Neuronal stem cell (in vitro differentiated cells): Measurements from ENCODE around the gene PCDHA6.

ENCODE experiments used
- DNase-seq: peaks from one replicate; pipeline ENCODE4 v3.0.0-alpha.2; 2013; ENCODE audit warnings: low spot score
- H2AFZ ChIP-seq: one replicate; pipeline ENCODE4 v1.6.1; 2013; ENCODE audit warnings: mild to moderate bottlenecking, low read length, inconsistent platforms
- H2AK5ac ChIP-seq: 2 replicates; pipeline ENCODE4 v1.6.1; 2013; ENCODE audit warnings: low read depth, mild to moderate bottlenecking, inconsistent platforms, low read length, moderate library complexity, mixed read lengths
- H2BK120ac ChIP-seq: 2 replicates; pipeline ENCODE4 v1.6.1; 2013; ENCODE audit warnings: low read depth, mild to moderate bottlenecking, inconsistent platforms, low read length, moderate library complexity, mixed read lengths
- H2BK12ac ChIP-seq: one replicate; pipeline ENCODE4 v1.6.1; 2013; ENCODE audit warnings: low read length, inconsistent platforms
- H2BK15ac ChIP-seq: 2 replicates; pipeline ENCODE4 v1.6.1; 2013; ENCODE audit warnings: mild to moderate bottlenecking, low read length, inconsistent platforms, mixed read lengths
- H2BK5ac ChIP-seq: one replicate; pipeline ENCODE4 v1.6.1; 2013; ENCODE audit warnings: inconsistent platforms, mild to moderate bottlenecking, low read length, moderate library complexity
- H3K14ac ChIP-seq: one replicate; pipeline ENCODE4 v1.6.1; 2013; ENCODE audit warnings: low read length, inconsistent platforms
- H3K18ac ChIP-seq: 2 replicates; pipeline ENCODE4 v1.6.1; 2013; ENCODE audit warnings: low read length, inconsistent platforms
- H3K23ac ChIP-seq: 2 replicates; pipeline ENCODE4 v1.6.1; 2013; ENCODE audit warnings: low read depth, mild to moderate bottlenecking, mixed read lengths, low read length, inconsistent platforms; ENCODE audit not compliant: poor library complexity
- H3K27ac ChIP-seq: replicated peaks from 3 replicates; pipeline ENCODE4 v1.5.1; 2013; ENCODE audit warnings: low read length, inconsistent platforms
- H3K27me3 ChIP-seq, 3 experiments: 2 replicates each; pipeline ENCODE4 v1.6.1; 2013; ENCODE audit warnings: low read length in 3 of 3, mild to moderate bottlenecking in 2 of 3, inconsistent platforms in 1 of 3, low read depth in 1 of 3, mixed read lengths in 1 of 3, moderate library complexity in 1 of 3; ENCODE audit not compliant: control insufficient read depth in 3 of 3, insufficient read depth in 3 of 3
- H3K36me3 ChIP-seq, 2 donors: replicated peaks in 1 of 2; 2 replicates each; pipeline ENCODE4 v1.6.1; 2013; ENCODE audit warnings: low read length in 2 of 2; ENCODE audit not compliant: control insufficient read depth in 2 of 2, insufficient read depth in 2 of 2
- H3K4ac ChIP-seq: 2 replicates; pipeline ENCODE4 v1.6.1; 2013; ENCODE audit warnings: inconsistent platforms, mild to moderate bottlenecking, low read length, moderate library complexity
- H3K4me1 ChIP-seq, 2 donors: 1 replicate in 1 of 2; 2 replicates in 1 of 2; pipeline ENCODE4 v1.6.1; 2013; ENCODE audit warnings: low read length in 2 of 2, low read depth in 1 of 2; ENCODE audit not compliant: control insufficient read depth in 2 of 2, insufficient read depth in 1 of 2
- H3K4me2 ChIP-seq: one replicate; pipeline ENCODE4 v1.6.1; 2013; ENCODE audit warnings: mild to moderate bottlenecking, low read length, inconsistent platforms; ENCODE audit not compliant: insufficient read depth, poor library complexity, severe bottlenecking
- H3K4me3 ChIP-seq, 2 donors: 2 replicates each; pipeline ENCODE4 v1.5.1; 2013; ENCODE audit warnings: low read length in 2 of 2, mild to moderate bottlenecking in 2 of 2, inconsistent platforms in 1 of 2, moderate library complexity in 1 of 2
- H3K79me1 ChIP-seq: one replicate; pipeline ENCODE4 v1.6.1; 2013; ENCODE audit warnings: low read depth, mild to moderate bottlenecking, inconsistent platforms, low read length, moderate library complexity
- H3K9ac ChIP-seq: one replicate; pipeline ENCODE4 v1.6.1; 2013; ENCODE audit warnings: mild to moderate bottlenecking, low read depth, low read length, inconsistent platforms; ENCODE audit not compliant: poor library complexity
- H3K9me3 ChIP-seq, 2 donors: replicated peaks in 1 of 2; 2 replicates each; pipeline versions ENCODE3 to v1.6.1; 2013; ENCODE audit warnings: low read length in 2 of 2, mild to moderate bottlenecking in 2 of 2, inconsistent platforms in 1 of 2, low read depth in 1 of 2, mixed read lengths in 1 of 2, moderate library complexity in 1 of 2; ENCODE audit not compliant: control insufficient read depth in 2 of 2, insufficient read depth in 1 of 2
- H4K8ac ChIP-seq: one replicate; pipeline ENCODE4 v1.6.1; 2013; ENCODE audit warnings: low read depth, mild to moderate bottlenecking, inconsistent platforms, low read length, moderate library complexity
- H4K91ac ChIP-seq: one replicate; pipeline ENCODE4 v1.6.1; 2013; ENCODE audit warnings: low read length, low read depth, mild to moderate bottlenecking, inconsistent platforms; ENCODE audit not compliant: poor library complexity
- WGBS, 2 donors: extraction: QIAGEN DNeasy Blood & Tissue Kit; methylation state at CpG; one replicate each; pipeline ENCODE4 v1.1.7; 2013; ENCODE audit warnings: missing lambda C conversion rate in 2 of 2, mixed read lengths in 1 of 2; ENCODE audit not compliant: insufficient read length in 2 of 2, insufficient replicate concordance in 1 of 2; ENCODE audit errors: extremely low coverage in 2 of 2; 5-methylcytosine and 5-hydroxymethylcytosine counted together

The PCDHA6 gene

GRCh38 chr5:140862441-140863295, 34.9 kb downstream of the PCDHA6 start:
- Histone ChIP-seq H3K4ac (no peak overlapping the region), H3K4me2 (no peak overlapping the region), H2BK15ac (no peak overlapping the region), H3K9me3 (peaks cover 25 to 46% of the 10 kb centered on the region in 2 donors), H4K91ac (peak overlapping the region; percentile 72), H3K14ac (no peak overlapping the region), H2AFZ (no peak overlapping the region), H2BK12ac (peak overlapping the region; percentile 10), H2BK120ac (no peak overlapping the region), H3K36me3 (peaks cover 12 to 22% of the 10 kb centered on the region in 2 donors), H3K4me1 (no peaks in the 10 kb centered on the region), H3K27ac (no peak overlapping the region), H3K79me1 (peaks cover 4% of the 10 kb centered on the region), H2AK5ac (no peak overlapping the region), H4K8ac (no peak overlapping the region), H3K23ac (peak overlapping the region; percentile 90), H2BK5ac (no peak overlapping the region), H3K9ac (no peak overlapping the region), H3K4me3 (no peak overlapping the region), H3K18ac (no peak overlapping the region), H3K27me3 (no peaks in the 10 kb centered on the region)
- no peak for DNase-seq
- no CpG with 5 or more reads among the region's 76 CpGs for WGBS, 2 donors

- Histone ChIP-seq H3K79me1 (peaks cover 8% of the 10 kb centered on the region), H3K4me3 (peak within 1 kb of the TSS in 1 of 2 donors; percentile 86), H4K91ac (no peak within 1 kb of the TSS), H3K27me3 (no peaks in the 10 kb centered on the region), H3K36me3 (peaks cover 13 to 22% of the 10 kb centered on the region in 2 donors), H2BK120ac (no peak within 1 kb of the TSS), H3K27ac (no peak within 1 kb of the TSS), H3K4ac (no peak within 1 kb of the TSS), H2BK5ac (no peak within 1 kb of the TSS), H3K4me1 (no peaks in the 10 kb centered on the region), H4K8ac (no peak within 1 kb of the TSS), H3K18ac (peak within 1 kb of the TSS; percentile 33), H2BK15ac (no peak within 1 kb of the TSS), H3K9me3 (peaks cover 13 to 32% of the 10 kb centered on the region in 2 donors), H3K4me2 (no peak within 1 kb of the TSS), H2AK5ac (no peak within 1 kb of the TSS), H3K14ac (no peak within 1 kb of the TSS), H2BK12ac (no peak within 1 kb of the TSS), H2AFZ (no peak within 1 kb of the TSS), H3K23ac (no peak within 1 kb of the TSS), H3K9ac (peak within 1 kb of the TSS; percentile 64)
- peak; percentile 42 for DNase-seq
- no CpG with 5 or more reads among the region's 41 CpGs for WGBS, 2 donors
These were observed 41.2 kb downstream of the PCDHA6 start, which contains the start of gene PCDHA11 for GRCh38 chr5:140868721-140869554. Gene PCDHA11 (plus strand): TSS chr5:140868957. CDS start chr5:140869104, 147 bp downstream.

DNA sequence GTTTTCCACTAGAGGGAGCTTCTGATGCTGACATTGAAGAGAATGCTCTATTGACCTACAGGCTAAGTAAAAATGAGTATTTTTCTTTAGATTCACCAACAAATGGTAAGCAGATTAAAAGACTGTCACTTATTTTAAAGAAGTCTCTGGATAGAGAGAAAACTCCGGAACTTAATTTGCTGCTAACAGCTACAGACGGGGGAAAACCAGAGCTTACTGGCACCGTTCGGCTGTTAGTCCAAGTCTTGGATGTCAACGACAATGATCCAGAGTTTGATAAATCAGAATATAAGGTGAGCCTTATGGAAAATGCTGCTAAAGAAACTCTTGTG, 41.8 kb downstream of the PCDHA6 start:
- no peak overlapping the region for H2AFZ ChIP-seq
- peaks cover 13 to 22% of the 10 kb centered on the region in 2 donors for H3K36me3 ChIP-seq
- no peak overlapping the region for H4K8ac ChIP-seq
- H3K23ac ChIP-seq, result no peak overlapping the region
- no peak overlapping the region for H2BK5ac ChIP-seq
- peaks cover 13 to 27% of the 10 kb centered on the region in 2 donors for H3K9me3 ChIP-seq
- H3K14ac ChIP-seq, result no peak overlapping the region
- no CpG with 5 or more reads among the region's 5 CpGs for WGBS, 2 donors
- no peak overlapping the region for H3K4me2 ChIP-seq
- H3K79me1 ChIP-seq, result peaks cover 8% of the 10 kb centered on the region
- H4K91ac ChIP-seq, result no peak overlapping the region
- H3K27me3 ChIP-seq, result no peaks in the 10 kb centered on the region
- H2AK5ac ChIP-seq, result no peak overlapping the region
- H2BK15ac ChIP-seq, result no peak overlapping the region
- H3K4me3 ChIP-seq, result no peak overlapping the region
- H3K4ac ChIP-seq, result no peak overlapping the region
- DNase-seq, result no peak
- no peak overlapping the region for H3K9ac ChIP-seq
- no peak overlapping the region for H3K18ac ChIP-seq
- H3K27ac ChIP-seq, result no peak overlapping the region
- H2BK12ac ChIP-seq, result no peak overlapping the region
- H3K4me1 ChIP-seq, result no peaks in the 10 kb centered on the region
- H2BK120ac ChIP-seq, result no peak overlapping the region
